IPS DF 19.7 (cell line): Measurements from ENCODE around the gene WBP11.

Experiments used
- DNase-seq: peaks from one replicate; pipeline ENCODE4 v3.0.0-alpha.2; 2013; ENCODE audit warnings: low read depth, low spot score

WBP11 gene

GRCh38 chr12:14803011-14803829 lies at the start of gene WBP11, which contains the start of gene C12orf60:
TSS of gene WBP11 (minus strand) at chr12:14803478. CDS start at chr12:14801383, 2,095 bp downstream.
TSS of gene C12orf60 (plus strand) at chr12:14803670. CDS start at chr12:14822936, 19,266 bp downstream.
- DNase-seq, result peak; percentile 99

DNA sequence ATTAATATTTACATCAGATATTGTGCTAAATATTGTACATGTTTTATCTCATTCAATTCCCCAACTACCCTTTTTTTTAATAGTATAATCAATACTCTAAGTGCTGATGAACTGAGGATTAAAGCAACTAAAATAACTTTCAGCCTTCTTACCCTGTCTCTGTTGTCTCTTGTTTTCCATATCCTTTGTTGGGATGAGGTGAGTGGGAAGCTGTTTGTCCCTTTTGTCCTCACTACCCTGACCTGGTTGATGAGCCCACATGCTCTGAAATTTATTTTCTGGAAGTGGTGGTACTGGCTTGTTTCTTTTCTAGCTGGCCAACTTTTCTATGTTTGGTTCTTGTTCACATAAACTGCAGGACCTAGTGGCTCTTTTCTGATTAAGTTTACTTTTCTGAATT lies 49.6 kb upstream of the WBP11 start:
- DNase-seq, result no peak

- no peak for DNase-seq
Measured at GRCh38 chr12:14850929-14851663, 47.8 kb upstream of the WBP11 start.

- DNase-seq, result no peak
Measured at GRCh38 chr12:14849661-14850060, 46.4 kb upstream of the WBP11 start.

- no peak for DNase-seq
Measured at GRCh38 chr12:14846876-14847580, 43.8 kb upstream of the WBP11 start.

DNA sequence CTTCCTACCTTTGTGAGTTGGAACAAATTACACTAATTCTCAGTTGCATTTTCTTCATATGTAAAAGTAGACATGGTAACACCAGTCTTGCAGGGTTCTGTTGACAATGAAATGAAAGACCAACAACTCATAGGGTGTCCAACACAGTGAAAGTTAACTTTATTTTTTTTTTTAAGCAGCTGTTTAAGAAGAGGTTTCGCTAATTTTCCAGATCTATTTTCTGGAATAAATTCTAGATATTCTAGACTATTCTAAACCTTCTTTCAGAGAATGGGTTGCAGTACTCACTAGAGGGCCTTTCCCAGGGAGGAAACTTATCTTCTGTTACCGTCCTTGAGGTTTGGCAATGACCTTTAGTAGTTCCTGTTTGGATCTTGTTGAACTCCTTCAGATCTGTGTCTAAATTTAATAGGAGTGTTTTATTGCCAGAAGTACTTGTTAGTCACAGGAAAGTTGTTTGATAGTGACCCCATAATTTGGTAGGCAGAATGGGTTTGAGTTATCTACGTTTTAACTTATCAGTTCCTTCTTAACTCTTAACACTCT lies 42.8 kb upstream of the WBP11 start:
- DNase-seq, result no peak

DNA sequence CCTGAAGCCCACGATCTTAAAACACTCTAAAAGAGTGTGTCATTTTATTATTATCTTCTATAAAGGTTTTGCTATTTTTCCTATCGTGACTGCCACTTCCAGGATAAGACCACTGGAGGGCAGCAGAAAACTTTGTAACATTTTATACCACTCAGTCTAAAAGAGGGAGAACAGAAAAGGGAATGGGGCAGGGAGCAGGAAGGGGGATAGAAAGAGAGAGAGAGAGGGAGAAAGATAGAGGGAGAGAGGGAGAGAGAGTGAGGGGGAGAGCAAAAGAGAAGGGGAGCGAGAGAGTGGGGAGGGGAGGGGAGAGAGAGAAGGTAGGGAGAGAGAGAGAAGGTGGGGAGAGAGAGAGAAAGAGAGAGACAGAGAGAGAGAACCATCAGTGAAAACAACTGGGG lies 42.1 kb upstream of the WBP11 start:
- DNase-seq, result peak; percentile 45

DNA sequence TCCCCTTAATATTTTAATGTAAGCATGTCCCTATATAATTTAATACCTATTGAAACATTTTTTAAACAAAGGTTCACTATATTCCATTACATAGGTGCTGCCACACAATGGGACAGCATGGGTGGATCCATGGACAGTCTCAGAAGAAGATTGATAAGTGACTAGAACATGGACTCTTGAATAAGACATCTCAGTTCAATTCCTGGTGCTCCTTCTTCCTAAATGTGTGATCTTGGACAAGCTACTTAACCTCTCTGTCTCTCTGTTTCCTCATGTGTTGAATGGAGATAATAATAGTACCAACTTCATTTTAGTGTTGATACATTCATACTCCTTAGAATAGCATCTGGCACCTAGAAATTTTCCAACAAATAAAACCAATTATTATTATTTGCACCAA lies 41.1 kb upstream of the WBP11 start:
- no peak for DNase-seq

- no peak for DNase-seq
Measured at GRCh38 chr12:14843425-14843887, 40.2 kb upstream of the WBP11 start, which contains the start of gene ART4. TSS of gene ART4 (minus strand) at chr12:14843526. CDS start at chr12:14843113, 413 bp downstream.

- no peak for DNase-seq
Measured at GRCh38 chr12:14842315-14842714, 39.0 kb upstream of the WBP11 start.

- no peak for DNase-seq
Measured at GRCh38 chr12:14841761-14842160, 38.5 kb upstream of the WBP11 start.

DNA sequence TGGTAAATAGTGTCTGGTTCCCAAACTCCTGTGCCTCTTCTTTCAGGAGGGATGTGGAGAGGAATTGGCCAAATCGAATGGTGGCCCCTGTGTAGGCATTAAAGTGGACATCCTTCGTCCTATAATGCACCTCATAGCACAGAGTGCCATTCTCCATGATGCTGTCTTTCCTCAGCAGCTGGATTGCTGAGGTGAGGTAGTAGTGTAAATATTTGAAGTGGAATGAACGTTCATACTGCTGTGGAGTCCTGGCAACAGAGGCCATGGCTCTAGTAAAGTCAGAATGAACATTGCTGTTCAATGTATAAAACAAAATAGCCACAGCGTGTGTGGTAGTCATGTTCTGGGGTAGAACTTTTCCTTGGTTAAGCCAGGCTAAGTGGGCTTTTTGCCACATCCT lies 37.3 kb upstream of the WBP11 start:
- no peak for DNase-seq

- DNase-seq, result no peak
Measured at GRCh38 chr12:14839262-14839661, 36.0 kb upstream of the WBP11 start.

- DNase-seq, result no peak
Measured at GRCh38 chr12:14836336-14837210, 33.3 kb upstream of the WBP11 start.

- DNase-seq, result no peak
Measured at GRCh38 chr12:14834509-14834908, 31.2 kb upstream of the WBP11 start.

GRCh38 chr12:14833952-14834351 lies 30.7 kb upstream of the WBP11 start:
- DNase-seq, result no peak

- no peak for DNase-seq
Measured at GRCh38 chr12:14833336-14833735, 30.1 kb upstream of the WBP11 start.

DNA sequence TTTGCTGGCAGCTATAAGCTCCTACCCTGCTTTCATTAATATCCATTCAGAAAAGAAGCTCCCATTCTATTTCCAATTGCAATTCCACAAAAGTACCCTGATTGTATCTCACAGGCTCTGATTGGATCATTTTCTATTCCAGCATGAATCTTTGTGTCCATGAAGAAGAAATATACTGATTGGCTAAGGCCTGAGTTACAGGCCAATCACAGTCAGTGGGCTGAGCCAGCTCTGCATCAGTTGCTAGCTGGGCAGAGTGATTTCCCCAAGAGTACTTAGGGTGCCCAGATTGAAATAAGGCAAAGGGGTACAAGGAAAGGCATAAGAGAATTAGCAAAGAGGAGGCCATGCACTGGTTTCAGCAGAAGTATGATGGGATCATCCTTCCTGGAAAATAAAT lies 25.6 kb upstream of the WBP11 start:
- DNase-seq, result peak; percentile 35

DNA sequence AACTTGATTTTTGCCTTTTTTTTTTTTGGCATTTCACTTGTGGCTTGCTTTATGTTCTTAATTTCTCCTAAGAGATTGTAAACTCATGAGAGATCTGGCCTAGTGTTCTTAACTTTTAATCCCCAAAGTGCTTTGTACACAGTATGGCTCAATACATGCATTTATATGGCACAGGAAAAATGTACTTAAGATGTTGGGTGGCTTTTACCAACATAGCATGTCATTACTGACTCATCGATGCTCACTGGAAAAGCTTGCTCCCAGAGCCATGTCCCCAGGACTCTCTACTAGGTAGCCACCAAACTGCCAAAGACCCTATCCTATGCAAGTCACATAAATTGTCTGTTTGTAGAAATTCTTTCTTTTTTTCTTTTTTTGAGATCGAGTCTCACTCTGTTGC lies 23.8 kb upstream of the WBP11 start:
- no peak for DNase-seq

GRCh38 chr12:14826491-14826890 lies 23.2 kb upstream of the WBP11 start:
- DNase-seq, result no peak

DNA sequence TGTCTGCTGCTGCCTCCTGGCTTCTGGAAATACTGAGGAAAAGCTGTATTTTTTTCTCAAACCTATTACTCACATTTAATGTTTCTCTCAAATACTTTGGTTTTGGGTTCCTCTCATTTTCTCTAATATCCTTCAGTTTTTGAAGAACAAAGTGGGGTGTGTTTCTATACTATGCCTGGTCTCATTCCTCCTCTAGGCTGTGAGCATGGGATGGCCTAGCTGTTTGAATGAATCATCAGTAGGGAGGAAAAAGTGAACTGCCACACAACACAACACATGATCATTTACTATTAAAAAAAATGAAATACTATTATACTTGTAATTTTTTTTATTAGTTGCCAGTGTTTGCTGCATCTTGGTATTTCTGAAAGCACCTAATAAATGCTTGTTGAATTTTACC lies 22.0 kb upstream of the WBP11 start:
- DNase-seq, result no peak
